ENCODE results near the gene DSG3.
"Not testable (repeated sequence)": the region's sequence is repeated elsewhere in the genome, so short reads cannot be mapped to it uniquely, and the experiment has no call there.

DSG3 gene

GRCh38 chr18:31490387-31490786 lies 42.8 kb downstream of the DSG3 start:
- H3K4me3 ChIP-seq (ENCODE audit: low read depth, low read length), result no peak overlapping the region

GRCh38 chr18:31490833-31491232 lies 43.3 kb downstream of the DSG3 start:
- H3K4me3 ChIP-seq (ENCODE audit: low read depth, low read length), result no peak overlapping the region

GRCh38 chr18:31491586-31491985 lies 44.0 kb downstream of the DSG3 start:
- H3K4me3 ChIP-seq (ENCODE audit: low read depth, low read length), result no peak overlapping the region

DNA sequence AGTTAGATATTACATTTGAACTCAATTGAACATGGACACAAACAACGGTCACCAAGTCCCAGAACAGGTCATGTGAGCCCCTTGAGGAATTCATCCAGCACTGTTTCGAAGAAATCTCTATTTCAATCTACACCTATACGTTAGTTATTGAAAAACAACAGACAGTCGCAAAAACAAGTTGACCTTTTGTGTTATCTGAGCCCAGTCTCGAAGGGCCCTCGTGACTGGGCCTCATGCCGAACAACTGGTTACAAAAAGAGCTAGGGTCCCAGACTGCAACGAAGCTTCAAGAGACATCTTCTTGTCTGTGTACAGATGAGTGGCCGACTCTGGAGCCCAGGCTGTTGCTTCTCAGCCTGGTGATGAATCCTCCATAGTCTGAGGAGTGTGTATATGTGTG lies 45.1 kb downstream of the DSG3 start:
- H3K4me3 ChIP-seq (ENCODE audit: low read depth, low read length), result no peak overlapping the region

- no peak overlapping the region for H3K4me3 ChIP-seq (ENCODE audit: low read depth, low read length)
These were observed 45.6 kb downstream of the DSG3 start for GRCh38 chr18:31493171-31493570.

DNA sequence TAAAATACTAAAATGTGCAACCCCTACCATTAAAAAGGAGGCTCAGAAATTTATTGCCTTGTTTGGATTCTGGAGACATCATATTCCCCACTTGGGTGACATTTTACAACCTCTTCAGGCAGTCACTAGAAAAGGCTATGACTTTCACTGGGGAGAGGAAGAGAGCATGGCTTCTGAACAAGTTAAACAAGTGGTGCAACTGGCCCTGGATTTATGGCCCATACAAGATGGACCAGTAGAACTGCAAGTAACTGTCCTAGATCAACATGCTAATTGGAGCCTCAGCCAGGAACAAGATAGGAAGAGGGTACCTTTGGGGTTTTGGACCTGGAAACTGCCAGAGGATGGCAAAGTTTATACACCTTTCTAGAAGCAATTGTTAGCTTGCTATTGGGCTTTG lies 46.4 kb downstream of the DSG3 start:
- H3K4me3 ChIP-seq (ENCODE audit: low read depth, low read length), result no peak overlapping the region

GRCh38 chr18:31494705-31495244 lies 47.2 kb downstream of the DSG3 start:
- H3K4me3 ChIP-seq (ENCODE audit: low read depth, low read length), result not testable (repeated sequence)

- H3K4me3 ChIP-seq (ENCODE audit: low read depth, low read length), result peak overlapping the region; percentile 89
These were observed 49.9 kb downstream of the DSG3 start for GRCh38 chr18:31497404-31497835.

- peak within 1 kb of the TSS; percentile 89 for H3K4me3 ChIP-seq (ENCODE audit: low read depth, low read length)
These were observed 50.5 kb downstream of the DSG3 start, which contains the start of gene DSG2 for GRCh38 chr18:31497836-31498573. TSS of gene DSG2 (plus strand) at chr18:31498177. CDS start at chr18:31498252, 75 bp downstream.

- peak overlapping the region; percentile 89 for H3K4me3 ChIP-seq (ENCODE audit: low read depth, low read length)
These were observed 51.3 kb downstream of the DSG3 start for GRCh38 chr18:31498574-31499524.

DNA sequence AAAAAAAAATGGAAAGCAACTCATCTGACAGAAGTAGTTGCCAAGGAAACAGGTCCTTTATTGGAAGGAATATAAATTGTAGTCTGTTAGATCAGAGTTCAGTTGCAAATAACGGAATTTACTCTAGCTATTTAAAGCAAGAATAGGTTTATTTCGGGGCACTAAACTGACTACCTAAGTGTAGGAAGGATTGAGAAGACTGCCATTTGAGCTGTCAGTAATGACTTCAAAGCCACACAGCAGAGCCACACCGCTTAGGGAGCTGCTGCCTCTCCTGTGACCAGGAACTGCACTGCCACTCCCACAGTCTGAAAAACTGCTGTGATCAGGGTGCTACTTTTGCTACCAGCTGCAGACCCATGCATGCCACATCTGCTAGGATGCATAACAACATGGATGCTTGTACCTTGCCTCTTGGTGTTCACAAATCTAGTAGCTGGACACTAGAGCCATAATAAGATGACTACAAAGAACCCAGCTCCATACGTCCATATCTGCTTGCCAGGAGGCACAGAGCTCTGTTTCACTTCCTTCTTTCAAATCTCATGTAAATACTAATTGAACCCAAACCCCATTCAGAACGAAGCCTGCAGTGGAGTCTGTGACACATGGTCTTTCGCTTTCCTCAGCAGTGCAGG lies 52.6 kb downstream of the DSG3 start:
- no peak overlapping the region for H3K4me3 ChIP-seq (ENCODE audit: low read depth, low read length)

- H3K4me3 ChIP-seq (ENCODE audit: low read depth, low read length), result no peak overlapping the region
These were observed 55.5 kb downstream of the DSG3 start for GRCh38 chr18:31503011-31503410.

DNA sequence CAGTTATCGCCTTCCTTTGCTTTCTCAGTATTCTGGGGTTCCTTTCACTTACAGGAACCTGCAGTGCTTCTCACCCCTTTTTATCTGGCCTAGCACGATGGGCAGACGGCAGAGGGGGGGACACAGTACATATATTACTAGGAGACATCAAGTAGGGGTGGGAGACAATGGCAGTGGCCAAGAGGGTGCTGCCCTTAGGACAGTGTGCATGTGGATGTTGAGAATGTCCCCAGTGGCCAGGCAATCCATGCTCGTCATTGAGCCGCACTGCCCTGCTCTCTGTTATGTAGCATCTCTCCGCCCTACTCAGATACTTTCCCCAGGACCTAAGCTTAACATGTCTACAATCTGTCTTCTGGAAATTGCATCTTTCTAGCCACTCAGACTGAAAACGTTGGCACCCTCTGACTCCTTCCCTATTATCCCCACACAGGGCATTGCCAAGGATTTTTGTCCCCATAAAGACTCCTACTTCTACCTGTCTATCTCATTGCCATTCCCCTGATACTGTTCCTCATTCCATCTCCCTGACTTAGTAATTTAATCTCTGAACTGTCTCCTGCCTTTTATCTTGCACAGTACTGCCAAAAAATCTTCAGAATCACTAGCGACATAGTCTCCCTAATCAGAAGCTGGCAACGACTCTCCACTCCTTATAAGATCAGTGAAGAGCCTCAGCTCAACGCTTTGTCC lies 57.1 kb downstream of the DSG3 start:
- no peak overlapping the region for H3K4me3 ChIP-seq (ENCODE audit: low read depth, low read length)

DNA sequence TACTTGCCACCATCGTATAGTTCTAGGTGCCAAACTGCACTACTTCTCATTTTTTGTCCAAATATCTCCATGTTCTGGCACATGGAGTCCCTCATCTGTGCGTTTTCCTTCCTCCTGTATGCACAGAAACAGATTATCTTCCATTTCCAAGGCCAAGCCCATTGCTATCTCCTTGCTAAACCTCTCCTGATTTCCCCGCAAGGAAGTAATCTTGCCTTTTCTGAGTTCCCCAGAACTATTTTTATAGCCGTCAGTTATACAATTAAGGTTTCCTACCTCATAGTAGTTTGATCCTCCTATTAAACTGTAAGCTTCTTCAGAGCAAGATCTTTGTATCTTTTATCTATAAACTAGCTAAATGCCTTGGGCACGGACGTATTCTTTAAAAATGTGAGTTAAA lies 57.6 kb downstream of the DSG3 start:
- no peak overlapping the region for H3K4me3 ChIP-seq (ENCODE audit: low read depth, low read length)

- H3K4me3 ChIP-seq (ENCODE audit: low read depth, low read length), result no peak overlapping the region
These were observed 58.6 kb downstream of the DSG3 start for GRCh38 chr18:31506024-31506742.

- not testable (repeated sequence) for H3K4me3 ChIP-seq (ENCODE audit: low read depth, low read length)
These were observed 59.6 kb downstream of the DSG3 start for GRCh38 chr18:31507124-31507523.

GRCh38 chr18:31508781-31509180 lies 61.2 kb downstream of the DSG3 start:
- H3K4me3 ChIP-seq (ENCODE audit: low read depth, low read length), result no peak overlapping the region

DNA sequence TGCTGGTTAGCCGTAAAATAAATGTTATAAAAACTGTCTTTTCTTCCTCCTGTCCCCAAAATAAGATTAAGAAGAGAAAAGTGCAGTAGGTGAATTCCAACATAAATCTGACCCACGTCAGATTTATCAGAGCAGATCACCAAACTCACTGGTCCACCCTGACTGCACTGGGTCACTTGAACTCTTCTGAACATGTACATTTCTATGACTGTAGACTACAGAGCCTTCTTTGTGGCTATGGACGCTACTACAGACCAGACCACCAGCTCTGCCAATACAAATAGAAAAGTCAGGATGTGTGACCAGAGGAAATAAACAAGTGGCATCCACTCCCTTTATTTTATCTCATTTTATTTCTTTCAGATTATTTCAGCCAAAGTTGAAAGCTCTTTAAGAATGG lies 62.0 kb downstream of the DSG3 start:
- H3K4me3 ChIP-seq (ENCODE audit: low read depth, low read length), result no peak overlapping the region

GRCh38 chr18:31510319-31510718 lies 62.8 kb downstream of the DSG3 start:
- no peak overlapping the region for H3K4me3 ChIP-seq (ENCODE audit: low read depth, low read length)

DNA sequence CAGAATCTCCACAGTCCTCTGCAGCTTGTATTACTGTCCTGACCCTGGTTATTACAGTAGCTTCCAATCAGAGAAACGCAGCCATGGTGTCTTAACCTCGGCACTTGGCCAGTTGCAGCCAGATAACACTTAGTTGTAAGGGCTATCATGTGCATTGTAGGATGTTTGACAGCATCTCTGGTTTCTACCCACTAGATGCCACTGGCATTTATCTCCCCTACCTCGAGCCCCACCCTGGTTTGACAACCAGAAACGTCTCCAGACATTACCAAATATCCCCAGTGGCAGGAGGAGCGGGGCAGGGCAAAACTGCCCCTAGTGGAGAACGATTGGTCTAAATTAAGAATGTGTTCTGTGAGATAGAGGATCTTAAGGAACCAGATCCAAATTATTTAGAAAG lies 63.6 kb downstream of the DSG3 start:
- H3K4me3 ChIP-seq (ENCODE audit: low read depth, low read length), result no peak overlapping the region
